ENCODE data around the gene LCE3A.

DNA sequence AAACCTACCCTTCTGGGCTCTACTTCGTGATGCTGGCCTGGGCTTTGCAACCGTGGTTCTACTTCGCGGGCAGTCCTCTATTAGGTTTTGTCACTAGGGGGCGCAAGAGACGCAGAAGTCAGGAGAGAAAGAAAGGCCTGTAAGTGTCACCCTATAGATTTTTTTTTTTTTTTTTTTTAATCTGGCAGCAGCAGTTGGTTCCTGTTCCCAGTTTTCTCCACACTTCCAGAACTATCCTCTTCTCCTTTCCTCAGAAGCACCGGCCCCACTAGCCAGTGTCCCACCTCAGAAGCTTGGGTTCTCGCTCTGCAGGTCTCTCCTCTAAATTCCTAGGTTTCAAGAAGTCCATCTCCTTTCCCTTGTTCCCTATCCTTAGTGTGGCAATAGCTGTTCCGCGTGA lies 31.2 kb upstream of the LCE3A start:
- TF ChIP-seq, protein P1, sequence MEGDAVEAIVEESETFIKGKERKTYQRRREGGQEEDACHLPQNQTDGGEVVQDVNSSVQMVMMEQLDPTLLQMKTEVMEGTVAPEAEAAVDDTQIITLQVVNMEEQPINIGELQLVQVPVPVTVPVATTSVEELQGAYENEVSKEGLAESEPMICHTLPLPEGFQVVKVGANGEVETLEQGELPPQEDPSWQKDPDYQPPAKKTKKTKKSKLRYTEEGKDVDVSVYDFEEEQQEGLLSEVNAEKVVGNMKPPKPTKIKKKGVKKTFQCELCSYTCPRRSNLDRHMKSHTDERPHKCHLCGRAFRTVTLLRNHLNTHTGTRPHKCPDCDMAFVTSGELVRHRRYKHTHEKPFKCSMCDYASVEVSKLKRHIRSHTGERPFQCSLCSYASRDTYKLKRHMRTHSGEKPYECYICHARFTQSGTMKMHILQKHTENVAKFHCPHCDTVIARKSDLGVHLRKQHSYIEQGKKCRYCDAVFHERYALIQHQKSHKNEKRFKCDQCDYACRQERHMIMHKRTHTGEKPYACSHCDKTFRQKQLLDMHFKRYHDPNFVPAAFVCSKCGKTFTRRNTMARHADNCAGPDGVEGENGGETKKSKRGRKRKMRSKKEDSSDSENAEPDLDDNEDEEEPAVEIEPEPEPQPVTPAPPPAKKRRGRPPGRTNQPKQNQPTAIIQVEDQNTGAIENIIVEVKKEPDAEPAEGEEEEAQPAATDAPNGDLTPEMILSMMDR (IDR thresholded peaks at IDR 0.05): peak in 1 of 4 experiments; percentile 10
- no peak for TF ChIP-seq POLR2A (IDR thresholded peaks at IDR 0.05)

Data from uterus (tissue), 2 donors.